ENCODE data around the gene ARPIN.

Gene ARPIN

DNA sequence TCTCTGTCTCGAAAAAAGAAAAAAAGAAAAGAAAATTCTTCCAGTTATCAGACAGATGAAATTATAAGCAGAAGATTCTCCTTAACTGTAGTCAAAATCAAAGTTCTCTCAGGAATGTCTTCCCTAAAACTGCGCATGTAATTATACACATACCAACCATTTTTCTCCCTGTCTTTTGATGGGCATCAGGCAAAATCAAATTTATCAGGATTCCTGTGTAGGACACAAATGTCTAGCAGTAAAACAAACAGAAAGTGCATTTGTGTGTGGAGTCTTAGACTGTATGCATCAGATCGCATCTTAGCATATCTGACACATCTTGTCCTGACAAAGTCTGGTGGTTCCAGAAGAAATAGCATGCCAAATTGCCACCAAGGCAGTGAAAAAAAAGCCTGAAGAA, 3.9 kb upstream of the ARPIN start:
- no peak for TF ChIP-seq CTCF (IDR thresholded peaks at IDR 0.05)

DNA sequence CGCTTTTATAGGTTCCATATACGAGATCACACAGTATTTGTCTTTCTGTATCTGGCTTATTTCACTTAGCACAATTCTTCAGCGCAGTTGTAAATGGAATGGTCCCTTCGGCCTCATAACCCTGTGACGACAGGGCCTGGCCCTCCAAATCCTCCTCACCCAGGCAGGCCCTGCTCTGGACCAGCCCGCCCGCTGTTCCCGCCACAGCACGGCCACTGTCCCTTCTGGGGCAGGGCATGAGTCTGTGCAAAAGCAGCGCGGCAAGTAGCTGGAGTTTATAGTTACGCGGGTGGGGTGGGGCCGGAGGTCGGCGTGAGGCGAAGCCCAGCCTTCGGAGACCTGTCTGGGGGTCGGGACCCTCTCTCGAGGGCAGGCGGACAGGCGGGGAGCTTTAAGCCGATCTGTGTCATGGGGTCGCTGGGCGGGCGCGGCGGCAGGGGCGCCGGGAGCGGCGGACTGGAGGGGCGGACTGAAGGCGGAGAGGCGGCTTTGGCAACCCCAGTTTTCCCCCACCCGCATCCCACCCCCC, 543 bp downstream of the ARPIN start:
- TF ChIP-seq CTCF (IDR thresholded peaks at IDR 0.05): no peak

DNA sequence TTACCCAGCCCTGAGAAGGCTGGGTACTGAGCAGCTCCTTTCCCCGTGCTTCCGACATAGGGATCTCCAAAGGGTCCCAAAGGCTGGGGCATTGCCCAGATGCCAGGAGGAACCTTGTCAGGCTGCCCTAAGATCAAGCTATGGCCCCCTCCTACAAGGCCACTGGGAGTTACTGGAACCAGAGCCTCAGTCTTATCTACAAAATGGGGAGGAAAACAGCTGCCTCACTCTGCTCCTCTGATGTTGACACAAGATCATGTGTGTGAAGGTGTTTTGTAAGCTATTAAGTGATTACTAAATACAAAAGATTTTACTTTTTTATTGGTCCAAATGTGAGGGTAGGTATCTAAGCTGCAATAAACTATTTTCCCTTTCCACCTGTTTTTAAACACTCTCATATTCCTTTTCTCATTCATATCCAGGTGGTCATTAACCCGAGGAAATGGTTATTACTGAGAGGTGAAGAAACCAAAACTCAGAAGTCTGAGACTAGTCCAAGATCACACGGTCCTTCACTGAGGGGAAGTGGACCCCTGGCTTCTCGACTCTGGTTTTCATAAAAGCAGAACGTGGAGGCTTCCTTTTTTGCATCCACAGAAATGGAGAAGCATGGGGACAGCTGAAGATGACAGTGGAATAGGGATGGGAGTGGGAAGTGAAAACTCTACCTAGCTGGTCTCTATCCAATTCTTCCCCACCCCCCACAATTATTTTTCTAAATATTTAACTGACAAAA, 1.7 kb downstream of the ARPIN start:
- TF ChIP-seq CTCF (IDR thresholded peaks at IDR 0.05): no peak

- no peak for TF ChIP-seq CTCF (IDR thresholded peaks at IDR 0.05)
Measured at GRCh38 chr15:89909611-89910010, 3.1 kb downstream of the ARPIN start.

DNA sequence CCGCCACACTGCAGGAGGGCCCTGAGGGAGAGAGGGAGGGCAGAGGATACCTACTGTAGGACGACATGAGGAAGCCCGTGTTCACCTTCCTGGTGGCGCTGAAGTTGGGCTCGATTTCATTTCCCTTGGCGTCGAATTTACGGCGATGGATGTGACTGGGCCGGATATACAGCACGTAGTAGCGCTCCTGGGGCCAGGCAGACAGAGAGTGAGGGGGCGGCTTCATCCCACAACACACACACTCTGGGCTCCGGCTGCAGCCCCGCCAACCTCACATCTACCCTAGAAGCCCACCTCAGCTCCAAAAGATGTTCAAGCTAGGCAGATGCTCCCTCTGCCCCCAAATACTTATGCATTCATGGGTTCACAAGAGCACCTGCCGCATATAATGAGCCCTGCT, 4.5 kb downstream of the ARPIN start:
- TF ChIP-seq CTCF (IDR thresholded peaks at IDR 0.05): no peak

- TF ChIP-seq CTCF (IDR thresholded peaks at IDR 0.05): no peak
Measured at GRCh38 chr15:89907289-89907688, 5.5 kb downstream of the ARPIN start.

- no peak for TF ChIP-seq CTCF (IDR thresholded peaks at IDR 0.05)
Measured at GRCh38 chr15:89905846-89906378, 6.8 kb downstream of the ARPIN start.

Data from LNCAP (cell line).